H1 (cell line): ENCODE results near the gene ESYT2. TPM values are rescaled to one million over a fixed set of nuclear protein-coding genes. Genes with fewer than 3 reads are reported as not detected.

Experiments used
- BACH1 ChIP-seq: IDR thresholded peaks from 2 replicates; pipeline ENCODE4 v1.6.1; 2012; ENCODE audit warnings: low read length, improper control_type of control experiment
- HDAC6 ChIP-seq: IDR thresholded peaks from one replicate; pipeline ENCODE4 v1.7.1; 2012; ENCODE audit warnings: low read depth, mild to moderate bottlenecking, inconsistent platforms, low read length, moderate library complexity
- polyA plus RNA-seq, 7 experiments: library from polyadenylated mRNA; depleted of rRNA in 3 of 7; stranded (reverse) in 5 of 7; unstranded in 2 of 7; fragments of >200 nt in 5 of 7; fragments of 200-250 nt in 2 of 7; gene quantifications; 1 replicate in 5 of 7; 2 replicates in 1 of 7; 4 replicates in 1 of 7; pipeline versions ENCODE4 v1.2.1 to v1.2.3, GENCODE V29; 2011 to 2013; ENCODE audit warnings: missing spikeins in 2 of 7, mixed read lengths in 2 of 7
- total RNA-seq: library from RNA; stranded (reverse); fragmentation: NEBNext Ultra II Directional; extraction: Animal tissue kit (Norgen Biotek cat#: 25700); gene quantifications from 2 replicates; pipeline ENCODE4 v1.2.1, GENCODE V29; 2021
- TF ChIP-seq, protein P1 (sequence below): fragments of 300-600 bp; sonication (generic); IDR thresholded peaks from 2 replicates; pipeline ENCODE4 v1.7.1; 2012; ENCODE audit warnings: low read length, moderate library complexity, mild to moderate bottlenecking, inconsistent platforms; ENCODE audit not compliant: insufficient replicate concordance
- TF ChIP-seq, protein P2 (sequence below): IDR thresholded peaks from 2 replicates; pipeline ENCODE4 v1.6.1; 2012; ENCODE audit warnings: inconsistent platforms

ESYT2 gene
- total and polyA plus RNA-seq, 2 of the 8 experiments (the other 6 are each of a cell fraction or from before 2014, with no cell fraction given), result 27.0 to 37.5 TPM

DNA sequence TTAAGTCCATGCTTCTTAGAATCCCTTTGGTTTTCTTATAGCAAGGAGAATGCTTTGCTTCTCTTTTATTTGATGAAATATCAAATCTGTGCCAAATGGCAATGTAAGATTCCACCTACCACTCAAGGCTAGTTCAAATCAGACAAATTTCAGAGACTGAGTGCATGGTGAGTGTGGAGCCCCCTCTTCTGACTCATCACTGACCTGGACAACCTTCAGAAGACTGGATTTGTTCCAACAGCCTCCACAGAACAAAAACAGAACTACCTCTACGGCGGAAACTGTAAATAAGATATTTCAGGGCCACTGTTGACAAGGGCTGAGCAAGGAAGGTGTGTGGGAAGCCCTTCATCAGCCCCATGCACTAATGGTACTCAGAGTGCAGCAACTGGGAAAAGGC is 145.8 kb downstream of the ESYT2 start (continued):
- TF ChIP-seq, protein P1, sequence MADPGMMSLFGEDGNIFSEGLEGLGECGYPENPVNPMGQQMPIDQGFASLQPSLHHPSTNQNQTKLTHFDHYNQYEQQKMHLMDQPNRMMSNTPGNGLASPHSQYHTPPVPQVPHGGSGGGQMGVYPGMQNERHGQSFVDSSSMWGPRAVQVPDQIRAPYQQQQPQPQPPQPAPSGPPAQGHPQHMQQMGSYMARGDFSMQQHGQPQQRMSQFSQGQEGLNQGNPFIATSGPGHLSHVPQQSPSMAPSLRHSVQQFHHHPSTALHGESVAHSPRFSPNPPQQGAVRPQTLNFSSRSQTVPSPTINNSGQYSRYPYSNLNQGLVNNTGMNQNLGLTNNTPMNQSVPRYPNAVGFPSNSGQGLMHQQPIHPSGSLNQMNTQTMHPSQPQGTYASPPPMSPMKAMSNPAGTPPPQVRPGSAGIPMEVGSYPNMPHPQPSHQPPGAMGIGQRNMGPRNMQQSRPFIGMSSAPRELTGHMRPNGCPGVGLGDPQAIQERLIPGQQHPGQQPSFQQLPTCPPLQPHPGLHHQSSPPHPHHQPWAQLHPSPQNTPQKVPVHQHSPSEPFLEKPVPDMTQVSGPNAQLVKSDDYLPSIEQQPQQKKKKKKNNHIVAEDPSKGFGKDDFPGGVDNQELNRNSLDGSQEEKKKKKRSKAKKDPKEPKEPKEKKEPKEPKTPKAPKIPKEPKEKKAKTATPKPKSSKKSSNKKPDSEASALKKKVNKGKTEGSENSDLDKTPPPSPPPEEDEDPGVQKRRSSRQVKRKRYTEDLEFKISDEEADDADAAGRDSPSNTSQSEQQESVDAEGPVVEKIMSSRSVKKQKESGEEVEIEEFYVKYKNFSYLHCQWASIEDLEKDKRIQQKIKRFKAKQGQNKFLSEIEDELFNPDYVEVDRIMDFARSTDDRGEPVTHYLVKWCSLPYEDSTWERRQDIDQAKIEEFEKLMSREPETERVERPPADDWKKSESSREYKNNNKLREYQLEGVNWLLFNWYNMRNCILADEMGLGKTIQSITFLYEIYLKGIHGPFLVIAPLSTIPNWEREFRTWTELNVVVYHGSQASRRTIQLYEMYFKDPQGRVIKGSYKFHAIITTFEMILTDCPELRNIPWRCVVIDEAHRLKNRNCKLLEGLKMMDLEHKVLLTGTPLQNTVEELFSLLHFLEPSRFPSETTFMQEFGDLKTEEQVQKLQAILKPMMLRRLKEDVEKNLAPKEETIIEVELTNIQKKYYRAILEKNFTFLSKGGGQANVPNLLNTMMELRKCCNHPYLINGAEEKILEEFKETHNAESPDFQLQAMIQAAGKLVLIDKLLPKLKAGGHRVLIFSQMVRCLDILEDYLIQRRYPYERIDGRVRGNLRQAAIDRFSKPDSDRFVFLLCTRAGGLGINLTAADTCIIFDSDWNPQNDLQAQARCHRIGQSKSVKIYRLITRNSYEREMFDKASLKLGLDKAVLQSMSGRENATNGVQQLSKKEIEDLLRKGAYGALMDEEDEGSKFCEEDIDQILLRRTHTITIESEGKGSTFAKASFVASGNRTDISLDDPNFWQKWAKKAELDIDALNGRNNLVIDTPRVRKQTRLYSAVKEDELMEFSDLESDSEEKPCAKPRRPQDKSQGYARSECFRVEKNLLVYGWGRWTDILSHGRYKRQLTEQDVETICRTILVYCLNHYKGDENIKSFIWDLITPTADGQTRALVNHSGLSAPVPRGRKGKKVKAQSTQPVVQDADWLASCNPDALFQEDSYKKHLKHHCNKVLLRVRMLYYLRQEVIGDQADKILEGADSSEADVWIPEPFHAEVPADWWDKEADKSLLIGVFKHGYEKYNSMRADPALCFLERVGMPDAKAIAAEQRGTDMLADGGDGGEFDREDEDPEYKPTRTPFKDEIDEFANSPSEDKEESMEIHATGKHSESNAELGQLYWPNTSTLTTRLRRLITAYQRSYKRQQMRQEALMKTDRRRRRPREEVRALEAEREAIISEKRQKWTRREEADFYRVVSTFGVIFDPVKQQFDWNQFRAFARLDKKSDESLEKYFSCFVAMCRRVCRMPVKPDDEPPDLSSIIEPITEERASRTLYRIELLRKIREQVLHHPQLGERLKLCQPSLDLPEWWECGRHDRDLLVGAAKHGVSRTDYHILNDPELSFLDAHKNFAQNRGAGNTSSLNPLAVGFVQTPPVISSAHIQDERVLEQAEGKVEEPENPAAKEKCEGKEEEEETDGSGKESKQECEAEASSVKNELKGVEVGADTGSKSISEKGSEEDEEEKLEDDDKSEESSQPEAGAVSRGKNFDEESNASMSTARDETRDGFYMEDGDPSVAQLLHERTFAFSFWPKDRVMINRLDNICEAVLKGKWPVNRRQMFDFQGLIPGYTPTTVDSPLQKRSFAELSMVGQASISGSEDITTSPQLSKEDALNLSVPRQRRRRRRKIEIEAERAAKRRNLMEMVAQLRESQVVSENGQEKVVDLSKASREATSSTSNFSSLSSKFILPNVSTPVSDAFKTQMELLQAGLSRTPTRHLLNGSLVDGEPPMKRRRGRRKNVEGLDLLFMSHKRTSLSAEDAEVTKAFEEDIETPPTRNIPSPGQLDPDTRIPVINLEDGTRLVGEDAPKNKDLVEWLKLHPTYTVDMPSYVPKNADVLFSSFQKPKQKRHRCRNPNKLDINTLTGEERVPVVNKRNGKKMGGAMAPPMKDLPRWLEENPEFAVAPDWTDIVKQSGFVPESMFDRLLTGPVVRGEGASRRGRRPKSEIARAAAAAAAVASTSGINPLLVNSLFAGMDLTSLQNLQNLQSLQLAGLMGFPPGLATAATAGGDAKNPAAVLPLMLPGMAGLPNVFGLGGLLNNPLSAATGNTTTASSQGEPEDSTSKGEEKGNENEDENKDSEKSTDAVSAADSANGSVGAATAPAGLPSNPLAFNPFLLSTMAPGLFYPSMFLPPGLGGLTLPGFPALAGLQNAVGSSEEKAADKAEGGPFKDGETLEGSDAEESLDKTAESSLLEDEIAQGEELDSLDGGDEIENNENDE, result no peak
- TF ChIP-seq, protein P2, sequence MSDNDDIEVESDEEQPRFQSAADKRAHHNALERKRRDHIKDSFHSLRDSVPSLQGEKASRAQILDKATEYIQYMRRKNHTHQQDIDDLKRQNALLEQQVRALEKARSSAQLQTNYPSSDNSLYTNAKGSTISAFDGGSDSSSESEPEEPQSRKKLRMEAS, result no peak
- TF ChIP-seq HDAC6 (no peak), BACH1 (no peak)
